GM12874 (cell line): ENCODE results near the gene FGF22.

Experiments
- CTCF ChIP-seq: IDR thresholded peaks from 2 replicates; pipeline ENCODE4 v1.5.1; 2011; ENCODE audit warnings: low read depth, mild to moderate bottlenecking, control low read depth, low read length, moderate library complexity; ENCODE audit not compliant: insufficient read depth

FGF22 gene

GRCh38 chr19:610071-610800 lies 29.4 kb upstream of the FGF22 start:
- no peak for TF ChIP-seq CTCF

DNA sequence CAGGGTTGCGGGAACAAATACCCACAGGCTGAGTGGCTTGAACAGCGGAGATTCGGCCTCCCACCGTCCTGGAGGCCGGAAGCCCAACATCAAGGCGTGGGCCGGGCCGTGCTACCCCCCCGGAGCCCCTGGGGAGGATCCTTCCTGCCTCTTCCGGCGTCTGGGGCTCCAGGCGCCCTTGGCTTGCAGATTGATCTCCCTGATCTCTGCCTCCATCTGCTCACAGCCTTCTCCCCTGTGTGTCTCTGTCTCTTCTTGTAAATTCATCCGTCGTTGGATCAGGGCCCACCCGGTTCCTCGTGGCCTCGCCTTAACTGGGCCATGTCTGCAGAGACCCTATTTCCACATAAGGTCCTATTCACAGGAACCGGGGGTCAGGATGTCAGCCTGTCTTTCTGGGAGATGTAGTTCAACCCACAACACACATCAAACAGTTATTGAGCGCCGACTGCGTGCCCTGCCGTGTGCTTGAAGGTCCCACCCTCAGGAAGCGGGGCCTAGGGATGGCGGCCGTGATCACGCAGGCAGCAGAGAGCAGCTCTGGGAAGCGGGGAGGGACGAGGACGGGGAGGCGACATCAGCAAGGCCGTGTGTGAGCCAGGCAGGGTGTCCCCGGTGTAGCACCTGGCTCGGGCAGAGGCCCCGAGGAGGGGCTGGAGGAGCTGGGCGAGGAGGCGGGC lies 28.7 kb upstream of the FGF22 start:
- no peak for TF ChIP-seq CTCF

DNA sequence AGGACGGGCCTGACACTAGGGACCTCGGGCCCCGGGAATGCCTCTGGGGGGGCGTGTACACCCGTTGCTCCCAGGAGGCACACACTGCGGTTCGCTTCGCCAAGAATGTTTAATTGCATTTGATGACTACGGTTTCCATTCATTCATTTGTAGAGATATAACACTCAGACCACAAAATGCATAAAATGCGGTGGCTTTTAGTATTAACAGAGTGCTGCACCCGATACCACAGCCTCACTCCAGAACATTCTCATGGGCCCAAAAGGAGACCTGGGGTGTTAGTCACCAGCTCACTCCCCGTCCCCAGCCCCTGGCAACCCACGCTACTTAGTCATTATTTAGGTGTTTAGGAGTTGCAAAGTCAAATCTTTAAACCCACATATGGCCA lies 28.2 kb upstream of the FGF22 start:
- TF ChIP-seq CTCF = no peak

- no peak for TF ChIP-seq CTCF
Measured at GRCh38 chr19:612941-613340, 26.7 kb upstream of the FGF22 start.

DNA sequence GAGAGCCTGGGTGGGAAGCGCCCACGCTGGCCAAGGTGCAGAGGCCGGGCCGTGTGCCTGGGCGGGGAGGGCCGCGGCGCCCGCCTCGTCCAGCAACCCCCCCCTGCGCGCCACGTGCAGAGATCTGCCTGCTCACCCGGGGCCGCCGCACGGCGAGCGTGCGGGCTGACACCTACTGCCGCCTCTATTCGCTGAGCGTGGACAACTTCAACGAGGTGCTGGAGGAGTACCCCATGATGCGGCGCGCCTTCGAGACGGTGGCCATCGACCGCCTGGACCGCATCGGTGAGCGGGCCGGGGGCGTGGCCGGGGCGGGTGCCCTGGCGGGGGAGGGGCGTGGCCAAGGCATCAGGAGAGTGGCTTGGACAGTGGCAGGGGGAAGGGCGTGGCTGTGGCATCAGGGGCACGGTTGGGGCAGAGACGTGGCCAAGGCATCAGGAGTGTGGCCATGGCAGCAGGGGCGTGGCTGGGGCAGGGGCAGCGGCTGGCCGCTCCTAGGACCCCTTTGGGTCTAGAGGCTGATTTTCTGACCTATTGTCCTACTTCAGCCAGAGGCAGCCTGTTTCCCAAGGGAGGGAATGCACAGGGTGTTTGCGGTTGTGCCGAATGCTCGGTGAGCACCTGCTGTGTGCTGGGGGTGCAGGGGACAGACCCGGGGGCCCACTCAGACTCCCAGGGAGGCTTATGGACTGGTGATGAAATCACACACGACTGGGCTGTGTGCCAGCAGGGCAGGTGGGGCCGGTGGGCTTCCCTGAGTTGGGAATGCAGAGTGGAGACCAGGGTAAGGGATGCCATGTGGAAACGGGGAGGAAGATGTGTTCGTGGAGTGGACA lies 25.7 kb upstream of the FGF22 start:
- TF ChIP-seq CTCF = no peak

DNA sequence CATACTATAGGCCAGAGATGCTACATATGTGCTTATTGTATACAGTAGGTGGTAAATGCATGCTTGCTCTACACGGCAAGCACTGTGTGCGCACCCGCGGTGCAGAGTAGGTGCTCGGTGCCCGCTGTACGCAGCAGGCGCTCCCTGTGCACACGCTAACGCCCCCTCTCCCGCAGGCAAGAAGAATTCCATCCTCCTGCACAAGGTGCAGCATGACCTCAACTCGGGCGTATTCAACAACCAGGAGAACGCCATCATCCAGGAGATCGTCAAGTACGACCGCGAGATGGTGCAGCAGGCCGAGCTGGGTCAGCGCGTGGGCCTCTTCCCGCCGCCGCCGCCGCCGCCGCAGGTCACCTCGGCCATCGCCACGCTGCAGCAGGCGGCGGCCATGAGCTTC lies 24.1 kb upstream of the FGF22 start:
- no peak for TF ChIP-seq CTCF

DNA sequence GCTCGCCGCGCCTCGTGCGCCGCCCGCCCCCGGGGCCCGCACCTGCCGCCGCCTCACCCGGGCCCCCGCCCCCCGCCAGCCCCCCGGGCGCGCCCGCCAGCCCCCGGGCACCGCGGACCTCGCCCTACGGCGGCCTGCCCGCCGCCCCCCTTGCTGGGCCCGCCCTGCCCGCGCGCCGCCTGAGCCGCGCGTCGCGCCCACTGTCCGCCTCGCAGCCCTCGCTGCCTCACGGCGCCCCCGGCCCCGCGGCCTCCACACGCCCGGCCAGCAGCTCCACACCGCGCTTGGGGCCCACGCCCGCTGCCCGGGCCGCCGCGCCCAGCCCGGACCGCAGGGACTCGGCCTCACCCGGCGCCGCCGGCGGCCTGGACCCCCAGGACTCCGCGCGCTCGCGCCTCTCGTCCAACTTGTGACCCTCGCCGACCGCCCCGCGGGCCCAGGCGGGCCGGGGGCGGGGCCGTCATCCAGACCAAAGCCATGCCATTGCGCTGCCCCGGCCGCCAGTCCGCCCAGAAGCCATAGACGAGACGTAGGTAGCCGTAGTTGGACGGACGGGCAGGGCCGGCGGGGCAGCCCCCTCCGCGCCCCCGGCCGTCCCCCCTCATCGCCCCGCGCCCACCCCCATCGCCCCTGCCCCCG lies 23.5 kb upstream of the FGF22 start:
- TF ChIP-seq CTCF = no peak
